Left lung (tissue), 10 donors: ENCODE results near the gene INSYN2B. TPM values are rescaled to one million over a fixed set of nuclear protein-coding genes. Genes with fewer than 3 reads are reported as not detected.
A peak's percentile ranks its signal among the peaks of the same experiment; 100 is the strongest.

Experiments used
- ATAC-seq: fragments of 200-7000 bp; cut with Tn5 transposase; one replicate; pipeline ENCODE4 v1.9.1; 2020; ENCODE audit warnings: moderate library complexity
- DNase-seq, 4 donors: peaks; one replicate each; pipeline ENCODE4 v3.0.0-alpha.2; 2013 to 2020
- H3K27ac ChIP-seq, 2 donors: fragments of 200-600 bp; sonication (generic) in 1 of 2; one replicate each; pipeline versions ENCODE4 v1.5.0 to v1.8.0; 2020 to 2021
- H3K27me3 ChIP-seq, 2 donors: fragments of 200-600 bp; sonication (generic) in 1 of 2; one replicate each; pipeline versions ENCODE4 v1.5.0 to v1.8.0; 2020 to 2021
- H3K36me3 ChIP-seq, 2 donors: fragments of 200-600 bp; sonication (generic) in 1 of 2; one replicate each; pipeline versions ENCODE4 v1.5.0 to v1.8.0; 2020 to 2021
- H3K4me1 ChIP-seq, 2 donors: fragments of 200-600 bp; one replicate each; pipeline ENCODE4 v1.8.0; 2021
- H3K4me3 ChIP-seq, 2 donors: fragments of 200-600 bp; sonication (generic) in 1 of 2; one replicate each; pipeline versions ENCODE4 v1.5.0 to v1.8.0; 2020 to 2021; ENCODE audit warnings: mild to moderate bottlenecking in 1 of 2
- H3K9me3 ChIP-seq, 2 donors: fragments of 200-600 bp; sonication (generic) in 1 of 2; one replicate each; pipeline versions ENCODE4 v1.5.0 to v1.8.0; 2020 to 2021
- intact Hi-C, 2 donors: fragments of 100-400 bp; cut with DNase I; formaldehyde crosslinking; loops; one replicate each; pipeline versions ENCODE4 v1.11.2 to v1.14.2; 2022
- polyA plus RNA-seq, 6 donors: library from polyadenylated mRNA; unstranded; fragments of 120-200 nt; gene quantifications; one replicate each; pipeline ENCODE4 v1.2.1, GENCODE V29; 2013; ENCODE audit not compliant: insufficient read length in 6 of 6
- total RNA-seq, 2 donors: library from RNA; stranded (reverse); fragmentation: NEBNext Ultra II Directional; extraction: Animal tissue kit (Norgen Biotek cat#: 25700); gene quantifications; one replicate each; pipeline ENCODE4 v1.2.1, GENCODE V29; 2021
- TF ChIP-seq, protein P1 (sequence below), 2 donors: fragments of 200-600 bp; sonication (generic) in 1 of 2; IDR thresholded peaks; one replicate each; pipeline versions ENCODE4 v1.5.0 to v1.8.0; 2021; ENCODE audit warnings: antibody characterized with exemption in 2 of 2
- donor health status: DM: no; HTN: yes; CAD: no.
- donor health status: DM: no; HTN: no; CAD: no.

The INSYN2B gene
- total and polyA plus RNA-seq, 8 donors = 0.10 to 7.0 (median 4.2) TPM

DNA sequence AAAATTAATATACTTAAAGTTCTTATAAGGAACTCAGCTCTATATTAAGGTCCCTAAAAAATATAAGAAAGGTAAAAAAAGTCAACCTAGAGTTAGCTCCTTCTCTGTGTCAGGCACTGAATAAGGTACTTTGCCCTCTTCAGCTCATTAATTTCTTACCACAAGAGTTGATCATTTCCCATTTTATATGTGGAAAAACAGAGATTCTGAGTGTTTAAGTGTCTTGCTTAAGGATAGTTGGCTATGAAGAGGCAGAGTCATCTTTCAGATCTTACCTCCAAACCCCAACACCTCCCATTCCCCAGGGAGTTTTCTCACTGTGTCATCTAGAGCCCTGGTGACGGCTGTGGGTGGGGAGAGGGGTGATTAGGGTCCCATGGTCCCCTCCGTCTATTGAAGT lies 40.6 kb downstream of the INSYN2B start:
- Histone ChIP-seq H3K27ac (no peak overlapping the region), H3K9me3 (no peaks in the 10 kb centered on the region), H3K36me3 (no peaks in the 10 kb centered on the region), H3K27me3 (no peaks in the 10 kb centered on the region), H3K4me1 (peaks cover 0 to 4% of the 10 kb centered on the region in 2 donors), H3K4me3 (no peak overlapping the region)
- no peak for DNase-seq
- TF ChIP-seq, protein P1, sequence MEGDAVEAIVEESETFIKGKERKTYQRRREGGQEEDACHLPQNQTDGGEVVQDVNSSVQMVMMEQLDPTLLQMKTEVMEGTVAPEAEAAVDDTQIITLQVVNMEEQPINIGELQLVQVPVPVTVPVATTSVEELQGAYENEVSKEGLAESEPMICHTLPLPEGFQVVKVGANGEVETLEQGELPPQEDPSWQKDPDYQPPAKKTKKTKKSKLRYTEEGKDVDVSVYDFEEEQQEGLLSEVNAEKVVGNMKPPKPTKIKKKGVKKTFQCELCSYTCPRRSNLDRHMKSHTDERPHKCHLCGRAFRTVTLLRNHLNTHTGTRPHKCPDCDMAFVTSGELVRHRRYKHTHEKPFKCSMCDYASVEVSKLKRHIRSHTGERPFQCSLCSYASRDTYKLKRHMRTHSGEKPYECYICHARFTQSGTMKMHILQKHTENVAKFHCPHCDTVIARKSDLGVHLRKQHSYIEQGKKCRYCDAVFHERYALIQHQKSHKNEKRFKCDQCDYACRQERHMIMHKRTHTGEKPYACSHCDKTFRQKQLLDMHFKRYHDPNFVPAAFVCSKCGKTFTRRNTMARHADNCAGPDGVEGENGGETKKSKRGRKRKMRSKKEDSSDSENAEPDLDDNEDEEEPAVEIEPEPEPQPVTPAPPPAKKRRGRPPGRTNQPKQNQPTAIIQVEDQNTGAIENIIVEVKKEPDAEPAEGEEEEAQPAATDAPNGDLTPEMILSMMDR (IDR thresholded peaks at IDR 0.05) = no peak
- intact Hi-C loops = no loop called here
- no peak for ATAC-seq

GRCh38 chr5:169938439-169938838 lies 41.9 kb downstream of the INSYN2B start:
- no peaks in the 10 kb centered on the region for H3K36me3 ChIP-seq
- no peak overlapping the region for H3K27ac ChIP-seq
- TF ChIP-seq, protein P1 (IDR thresholded peaks at IDR 0.05) = no peak
- H3K4me1 ChIP-seq = no peaks in the 10 kb centered on the region
- no peak overlapping the region for H3K4me3 ChIP-seq
- H3K9me3 ChIP-seq = no peaks in the 10 kb centered on the region
- no peaks in the 10 kb centered on the region for H3K27me3 ChIP-seq
- DNase-seq (no peak), ATAC-seq (no peak)
- intact Hi-C loops = no loop called here

GRCh38 chr5:169935762-169936161 lies 44.5 kb downstream of the INSYN2B start:
- no peak overlapping the region for H3K4me3 ChIP-seq
- TF ChIP-seq, protein P1 (IDR thresholded peaks at IDR 0.05) = no peak
- no peak for DNase-seq
- no peaks in the 10 kb centered on the region for H3K9me3 ChIP-seq
- H3K27ac ChIP-seq = no peak overlapping the region
- no peaks in the 10 kb centered on the region for H3K4me1 ChIP-seq
- H3K27me3 ChIP-seq = no peaks in the 10 kb centered on the region
- intact Hi-C loops = no loop called here
- H3K36me3 ChIP-seq = no peaks in the 10 kb centered on the region
- ATAC-seq = no peak

DNA sequence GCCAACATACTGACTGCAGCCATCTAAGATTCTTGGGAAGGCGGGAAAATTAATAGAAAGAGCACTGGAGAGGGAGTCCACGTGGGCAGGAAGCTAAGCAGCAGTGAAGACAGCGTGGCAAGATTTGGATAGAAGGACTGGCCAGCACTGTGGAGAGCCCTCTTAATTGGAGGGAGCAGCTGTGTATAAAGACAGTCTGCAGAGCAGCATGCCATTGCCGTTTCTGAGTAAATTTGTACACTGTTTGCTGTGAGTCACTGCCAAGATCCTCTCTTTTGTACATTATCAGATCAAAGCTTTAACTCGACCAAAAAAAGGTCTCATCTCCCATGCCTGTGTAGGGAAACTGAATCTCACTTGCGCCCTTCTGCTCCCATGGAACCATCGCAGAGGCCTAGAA lies 45.3 kb downstream of the INSYN2B start:
- Histone ChIP-seq H3K4me3 (no peak overlapping the region), H3K4me1 (no peaks in the 10 kb centered on the region), H3K36me3 (no peaks in the 10 kb centered on the region), H3K27me3 (no peaks in the 10 kb centered on the region), H3K27ac (no peak overlapping the region), H3K9me3 (no peaks in the 10 kb centered on the region)
- ATAC-seq = no peak
- peak in 1 of 4 donors; percentile 30 for DNase-seq
- intact Hi-C loops = no loop called here
- TF ChIP-seq, protein P1 (IDR thresholded peaks at IDR 0.05) = no peak

- no peaks in the 10 kb centered on the region for H3K4me1 ChIP-seq
- no peaks in the 10 kb centered on the region for H3K27me3 ChIP-seq
- H3K36me3 ChIP-seq = no peaks in the 10 kb centered on the region
- H3K4me3 ChIP-seq = no peak overlapping the region
- intact Hi-C loops = no loop called here
- peak in 1 of 4 donors; percentile 18 for DNase-seq
- no peak for ATAC-seq
- H3K27ac ChIP-seq = no peak overlapping the region
- H3K9me3 ChIP-seq = no peaks in the 10 kb centered on the region
- TF ChIP-seq, protein P1 (IDR thresholded peaks at IDR 0.05) = no peak
Measured at GRCh38 chr5:169933616-169934015, 46.7 kb downstream of the INSYN2B start.
